Measurements from ENCODE around the gene RARRES1.
A peak's percentile ranks its signal among the peaks of the same experiment; 100 is the strongest.

The RARRES1 gene

DNA sequence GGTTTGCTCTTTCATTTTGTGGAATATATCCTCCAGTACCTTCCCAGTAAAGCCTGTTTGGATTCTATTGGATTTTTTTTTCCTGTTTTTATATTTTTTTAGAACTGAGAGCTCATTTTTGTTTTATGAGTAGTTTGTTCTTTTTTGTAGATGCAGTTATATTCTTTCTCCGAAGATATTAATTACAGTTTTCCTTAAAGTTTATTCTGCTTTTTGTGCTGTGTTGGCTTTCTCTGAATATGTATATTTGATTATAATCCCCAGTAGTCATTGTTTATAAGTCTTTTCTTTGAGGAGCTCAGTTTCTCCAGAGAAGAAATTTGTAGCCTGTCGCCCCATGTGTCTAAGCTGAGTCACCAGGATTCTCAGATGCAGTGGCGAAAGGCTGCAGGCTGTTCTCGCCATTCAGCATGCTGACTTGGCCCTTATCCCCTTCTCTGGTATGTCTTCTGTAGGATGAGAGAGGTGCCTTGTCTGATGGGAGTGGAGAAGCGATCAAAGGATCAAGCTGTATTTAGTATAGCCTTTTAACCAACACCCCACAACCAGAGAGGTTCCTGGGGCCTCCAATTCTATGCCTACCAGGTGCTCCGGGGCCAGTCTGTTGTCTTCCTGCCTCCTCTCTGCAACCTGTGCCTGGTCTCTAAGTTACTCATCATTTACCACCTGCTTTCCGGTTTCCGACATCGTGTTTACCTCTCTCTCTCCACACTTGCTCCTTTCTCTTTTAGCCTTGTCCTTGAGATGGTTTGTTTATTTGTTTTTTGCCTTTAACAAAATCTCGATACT, 37.9 kb upstream of the RARRES1 start:
- Mint-ChIP-seq H3K4me1 (no peaks in the 10 kb centered on the region), H3K27me3 (no peaks in the 10 kb centered on the region), H3K4me3 (no peak overlapping the region), H3K9me3 (no peaks in the 10 kb centered on the region), H3K27ac (no peak overlapping the region)
- no peak for DNase-seq
- no peak for ATAC-seq

DNA sequence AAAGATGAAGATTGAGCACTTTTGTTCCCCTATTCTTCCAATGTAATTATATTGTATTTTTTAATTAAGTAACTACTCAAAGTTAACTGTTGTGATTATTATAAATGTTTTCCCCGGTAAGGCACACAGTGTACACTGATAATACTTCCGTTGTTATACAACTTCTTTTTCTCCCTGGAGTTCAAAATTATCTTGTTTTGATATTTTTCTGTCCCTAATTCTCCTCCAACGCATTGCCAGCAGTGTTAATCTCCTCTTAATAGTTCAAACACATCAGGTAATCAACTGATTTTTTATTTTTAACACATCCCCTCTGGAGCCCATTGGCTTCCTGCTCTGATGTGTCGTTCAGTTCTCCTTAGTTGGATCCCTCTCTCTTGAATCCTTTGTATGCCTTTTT, 37.3 kb upstream of the RARRES1 start:
- Mint-ChIP-seq H3K27me3 (no peaks in the 10 kb centered on the region), H3K27ac (no peak overlapping the region), H3K9me3 (no peaks in the 10 kb centered on the region), H3K4me3 (no peak overlapping the region), H3K4me1 (no peaks in the 10 kb centered on the region)
- DNase-seq (no peak), ATAC-seq (no peak)

DNA sequence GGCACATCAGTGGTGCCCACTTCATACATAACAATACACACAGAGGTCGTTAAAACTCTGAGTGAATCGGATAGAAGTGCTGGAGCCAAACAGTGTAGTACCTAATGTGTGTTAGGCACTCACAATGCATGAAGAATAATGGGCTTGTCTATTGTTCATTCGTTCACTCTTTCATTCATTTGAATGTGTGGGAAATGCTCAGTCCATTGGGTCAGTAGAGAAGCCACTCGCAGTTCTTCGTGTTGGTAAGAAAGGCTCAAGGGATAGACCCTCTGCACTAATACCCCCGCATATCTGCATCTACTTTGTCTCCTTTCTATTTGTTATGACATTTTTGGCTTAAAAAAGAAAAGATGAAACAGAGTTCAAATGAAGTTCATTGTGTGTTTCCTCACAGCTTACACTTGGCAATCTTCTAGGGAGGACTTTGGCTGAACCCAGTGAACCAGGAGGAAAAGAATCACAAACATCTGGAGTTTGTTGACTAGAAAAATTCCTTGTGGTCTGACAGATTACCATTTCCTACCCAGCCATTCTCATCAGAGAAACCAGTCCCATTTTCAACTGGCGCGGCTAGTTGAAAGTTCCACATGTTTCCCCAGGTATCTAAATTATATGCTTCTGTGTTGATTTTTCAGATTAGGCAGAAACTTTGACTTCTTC, 36.8 kb upstream of the RARRES1 start:
- ATAC-seq = no peak
- no peak for DNase-seq
- Mint-ChIP-seq H3K4me3 (no peak overlapping the region), H3K27me3 (no peaks in the 10 kb centered on the region), H3K27ac (no peak overlapping the region), H3K4me1 (no peaks in the 10 kb centered on the region), H3K9me3 (no peaks in the 10 kb centered on the region)

DNA sequence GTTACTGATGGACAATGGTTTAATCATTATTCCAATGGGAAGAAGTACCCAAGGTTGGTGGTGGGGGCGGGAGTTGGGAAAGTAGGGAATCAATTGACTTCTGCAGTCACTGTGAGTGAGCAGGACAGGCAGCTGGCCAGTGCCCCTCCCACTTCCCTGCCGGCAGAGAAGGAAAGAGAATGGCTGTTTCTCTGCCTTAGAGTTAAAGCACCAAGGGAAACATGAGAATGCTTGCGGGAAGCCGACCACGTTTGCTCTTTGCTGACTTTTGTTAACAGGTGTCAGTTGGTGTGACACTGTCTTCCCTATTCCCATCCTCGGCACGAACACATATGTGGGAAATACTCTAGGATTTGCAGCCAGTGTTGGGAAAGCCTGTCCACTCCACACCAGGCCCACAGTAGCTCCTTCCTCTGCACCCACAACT, 36.1 kb upstream of the RARRES1 start:
- Mint-ChIP-seq H3K9me3 (no peaks in the 10 kb centered on the region), H3K27ac (no peak overlapping the region), H3K27me3 (no peaks in the 10 kb centered on the region), H3K4me1 (no peaks in the 10 kb centered on the region), H3K4me3 (no peak overlapping the region)
- DNase-seq = no peak
- ATAC-seq = no peak

DNA sequence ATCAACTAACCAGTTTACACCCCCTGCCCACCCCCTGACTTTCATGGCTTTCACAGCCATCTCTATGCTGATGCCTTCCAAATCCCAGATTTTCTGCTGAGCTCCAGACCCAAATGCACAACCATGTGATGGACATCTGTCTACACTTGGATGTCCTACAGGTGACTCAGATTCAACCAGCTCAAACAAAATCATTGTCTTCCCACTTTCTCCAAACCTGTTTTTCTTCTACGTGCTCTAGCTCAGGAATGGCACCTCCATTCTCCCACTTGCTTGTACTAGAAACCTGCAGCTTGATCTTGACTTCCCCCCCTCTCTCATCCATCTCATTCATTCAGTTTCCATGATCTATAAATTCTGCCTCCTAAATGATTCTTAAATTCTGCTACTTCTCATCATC, 34.1 kb upstream of the RARRES1 start:
- Mint-ChIP-seq H3K4me1 (no peaks in the 10 kb centered on the region), H3K27me3 (no peaks in the 10 kb centered on the region), H3K27ac (no peak overlapping the region), H3K4me3 (no peak overlapping the region), H3K9me3 (no peaks in the 10 kb centered on the region)
- DNase-seq (no peak), ATAC-seq (no peak)

DNA sequence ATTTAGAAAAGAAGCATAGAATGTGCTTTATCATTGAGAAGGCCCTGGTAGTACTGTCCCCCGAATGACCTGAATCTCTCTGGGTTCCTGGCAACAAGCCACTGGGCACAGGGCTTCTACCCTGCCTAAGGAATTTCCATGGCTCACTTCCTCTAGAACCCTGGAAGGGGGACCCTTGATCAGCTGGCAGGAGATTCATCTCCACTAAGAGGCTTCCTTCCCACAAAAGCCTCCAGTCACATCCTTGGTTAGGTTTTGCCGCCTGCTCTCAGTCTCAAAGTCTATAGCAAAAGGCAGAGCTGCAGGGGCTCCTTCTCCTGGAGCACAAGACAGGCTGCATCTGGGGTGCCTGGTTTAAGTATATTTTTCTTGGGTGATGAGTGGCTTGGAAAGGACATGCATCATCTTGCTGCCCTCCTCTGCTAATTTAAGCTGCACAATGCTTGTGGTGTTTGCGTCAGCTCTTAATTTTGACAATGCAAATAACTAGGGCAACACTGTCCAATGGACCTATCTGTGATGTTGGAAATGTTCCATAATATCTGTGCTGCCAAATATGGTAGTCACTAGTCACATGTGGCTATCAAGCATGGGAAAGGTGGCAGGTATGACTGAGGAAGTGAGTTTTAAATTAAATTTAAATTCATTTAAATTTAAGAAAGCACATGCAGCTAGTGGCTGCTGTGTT, 33.4 kb upstream of the RARRES1 start:
- no peak for ATAC-seq
- Mint-ChIP-seq H3K27me3 (no peaks in the 10 kb centered on the region), H3K4me1 (no peaks in the 10 kb centered on the region), H3K27ac (no peak overlapping the region), H3K9me3 (no peaks in the 10 kb centered on the region), H3K4me3 (no peak overlapping the region)
- DNase-seq = no peak

DNA sequence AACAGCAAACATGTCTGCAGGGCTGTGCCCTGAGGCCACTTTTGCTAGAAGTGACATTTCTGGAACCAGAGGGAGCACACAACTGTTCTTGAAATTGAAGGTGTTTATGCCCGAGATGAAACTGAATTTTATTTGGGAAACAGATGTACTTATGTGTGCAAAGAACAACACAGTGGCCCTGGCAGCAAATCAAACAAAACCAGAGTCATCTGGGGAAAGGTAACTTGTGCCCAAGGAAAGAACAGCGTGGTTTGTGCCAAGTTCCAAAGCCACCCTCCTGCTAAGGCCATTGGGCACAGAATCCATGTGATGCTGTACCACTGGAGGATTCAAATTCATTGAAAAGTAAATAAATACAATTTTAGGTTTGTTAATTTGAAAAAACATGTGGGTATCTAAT, 31.2 kb upstream of the RARRES1 start:
- Mint-ChIP-seq H3K27me3 (no peaks in the 10 kb centered on the region), H3K4me1 (no peaks in the 10 kb centered on the region), H3K4me3 (no peak overlapping the region), H3K9me3 (no peaks in the 10 kb centered on the region), H3K27ac (no peak overlapping the region)
- DNase-seq (no peak), ATAC-seq (no peak)

DNA sequence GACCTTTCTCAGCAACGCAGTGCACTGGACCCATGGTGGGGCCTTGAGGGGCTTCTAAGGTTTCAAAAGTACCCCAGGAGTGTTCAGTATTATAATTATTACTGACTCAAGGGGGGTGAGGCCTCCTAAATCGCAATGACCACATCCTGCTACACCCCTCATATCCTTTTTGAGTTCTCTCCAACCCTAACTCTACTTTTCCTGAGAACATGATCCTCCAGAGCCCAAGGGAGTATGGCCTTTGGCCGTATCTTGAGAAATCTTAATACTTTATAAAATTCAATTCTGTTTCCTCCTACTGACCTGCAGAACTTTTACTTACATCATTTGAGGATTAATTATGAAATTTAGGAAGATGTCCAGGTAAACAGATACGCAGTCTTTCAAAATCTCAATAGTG, 30.4 kb upstream of the RARRES1 start:
- Mint-ChIP-seq H3K27ac (no peak overlapping the region), H3K4me3 (no peak overlapping the region), H3K9me3 (no peaks in the 10 kb centered on the region), H3K27me3 (no peaks in the 10 kb centered on the region), H3K4me1 (no peaks in the 10 kb centered on the region)
- DNase-seq = no peak
- ATAC-seq = no peak

DNA sequence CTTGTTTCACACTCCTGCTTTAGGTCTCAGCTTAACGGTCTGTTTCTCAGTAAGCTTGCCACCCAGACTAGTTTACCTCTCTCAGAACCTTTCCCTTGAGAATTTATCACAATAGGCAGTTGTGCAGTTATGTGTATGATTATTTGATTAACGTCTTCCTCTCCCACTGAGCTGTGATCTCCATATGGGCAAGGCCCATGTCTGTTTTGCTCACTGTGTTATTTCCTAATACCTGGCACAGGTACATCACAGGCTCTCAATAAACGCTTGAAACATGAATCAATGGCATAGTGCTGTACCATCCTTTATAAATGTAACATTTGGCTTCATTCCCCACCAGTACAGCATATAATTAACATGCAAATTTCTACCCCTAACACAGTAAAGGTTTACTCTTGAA, 29.1 kb upstream of the RARRES1 start:
- H3K4me3 Mint-ChIP-seq = no peak overlapping the region
- H3K27me3 Mint-ChIP-seq = no peaks in the 10 kb centered on the region
- DNase-seq (no peak), ATAC-seq (no peak)
- no peaks in the 10 kb centered on the region for H3K4me1 Mint-ChIP-seq
- H3K9me3 Mint-ChIP-seq = no peaks in the 10 kb centered on the region
- no peak overlapping the region for H3K27ac Mint-ChIP-seq

DNA sequence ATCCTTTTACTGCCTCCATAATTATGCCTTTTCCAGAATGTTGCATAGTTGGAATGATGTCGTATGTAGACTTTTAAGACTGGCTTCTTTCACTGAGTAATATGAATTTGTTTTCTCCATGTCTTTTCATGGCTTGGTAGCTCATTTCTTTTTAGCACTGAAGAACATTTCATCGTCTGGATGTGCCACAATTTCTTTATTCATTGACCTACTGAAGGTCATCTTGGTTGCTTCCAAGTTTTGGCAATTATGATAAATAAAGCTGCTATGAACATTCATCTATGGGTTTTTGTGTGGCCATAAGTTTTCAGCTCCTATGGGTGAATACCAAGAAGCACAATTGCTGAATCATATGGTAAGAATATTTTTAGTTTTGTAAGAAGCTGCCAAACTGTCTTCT, 23.2 kb upstream of the RARRES1 start:
- Mint-ChIP-seq H3K9me3 (no peaks in the 10 kb centered on the region), H3K27ac (peak overlapping the region in 1 of 2 donors; percentile 63), H3K4me3 (no peak overlapping the region), H3K4me1 (no peaks in the 10 kb centered on the region), H3K27me3 (no peaks in the 10 kb centered on the region)
- DNase-seq = no peak
- ATAC-seq = no peak

DNA sequence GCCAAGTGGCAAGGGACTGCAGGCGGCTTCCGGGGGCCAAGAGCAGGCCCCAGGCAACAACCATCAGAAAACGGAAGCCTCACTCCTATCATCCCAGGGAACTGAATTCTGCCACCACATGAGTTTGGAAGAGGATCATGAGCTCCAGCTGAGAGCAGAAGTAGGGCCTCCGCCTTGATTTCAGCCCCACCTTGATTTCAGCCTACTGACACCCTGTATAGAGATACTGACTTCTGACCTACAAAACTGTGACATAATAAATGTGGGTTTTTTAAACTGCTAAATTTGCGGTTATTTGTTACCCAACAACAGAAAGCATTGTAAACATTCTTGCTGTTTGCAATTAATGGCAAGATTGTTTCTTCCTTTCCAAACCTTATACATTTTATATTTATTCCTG, 21.6 kb upstream of the RARRES1 start:
- H3K27ac Mint-ChIP-seq = no peak overlapping the region
- no peaks in the 10 kb centered on the region for H3K4me1 Mint-ChIP-seq
- DNase-seq (no peak), ATAC-seq (no peak)
- no peaks in the 10 kb centered on the region for H3K9me3 Mint-ChIP-seq
- H3K4me3 Mint-ChIP-seq = no peak overlapping the region
- no peaks in the 10 kb centered on the region for H3K27me3 Mint-ChIP-seq

DNA sequence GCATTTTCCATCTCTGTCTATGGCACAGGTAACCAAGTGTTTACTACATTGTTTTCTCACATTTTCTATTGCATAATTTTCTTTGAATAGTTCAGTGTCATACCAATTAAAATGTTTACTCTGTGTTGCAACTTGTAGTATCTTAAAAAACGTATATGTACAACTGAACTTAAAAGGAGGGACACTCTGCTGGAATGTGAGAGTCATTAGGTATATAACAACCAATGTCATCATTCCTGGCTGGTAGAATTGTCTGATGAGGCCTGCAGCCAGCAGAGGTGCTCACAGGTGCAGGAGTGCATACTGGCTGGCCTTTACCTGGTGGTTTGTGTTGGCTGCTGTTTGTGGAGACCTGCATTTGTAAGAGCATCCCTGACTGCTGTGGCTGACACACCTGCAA, 19.1 kb upstream of the RARRES1 start:
- Mint-ChIP-seq H3K4me1 (no peaks in the 10 kb centered on the region), H3K27ac (no peak overlapping the region), H3K27me3 (no peaks in the 10 kb centered on the region), H3K4me3 (no peak overlapping the region), H3K9me3 (no peaks in the 10 kb centered on the region)
- DNase-seq (no peak), ATAC-seq (no peak)

DNA sequence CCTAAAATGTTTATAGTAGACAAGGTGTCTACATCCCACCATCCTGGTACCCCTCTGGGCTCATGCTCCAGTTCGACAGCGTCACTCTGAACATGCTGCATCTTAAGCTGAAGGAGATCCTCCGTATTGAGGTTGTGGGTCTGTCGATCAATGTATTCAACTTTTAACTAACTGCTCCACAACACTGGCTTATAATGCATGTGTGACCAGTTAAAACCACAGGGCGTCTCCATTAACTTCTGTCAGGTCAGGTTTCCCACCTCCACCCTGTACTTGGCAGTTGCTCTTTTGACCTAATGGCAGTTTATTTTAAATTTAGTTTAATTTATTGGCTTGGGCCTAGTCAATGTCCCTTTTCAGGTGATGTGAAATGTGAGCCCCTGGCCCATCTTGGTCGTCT, 17.8 kb upstream of the RARRES1 start:
- no peak for DNase-seq
- no peaks in the 10 kb centered on the region for H3K9me3 Mint-ChIP-seq
- no peak overlapping the region for H3K4me3 Mint-ChIP-seq
- no peaks in the 10 kb centered on the region for H3K27me3 Mint-ChIP-seq
- no peak overlapping the region for H3K27ac Mint-ChIP-seq
- no peak for ATAC-seq
- H3K4me1 Mint-ChIP-seq = no peaks in the 10 kb centered on the region

DNA sequence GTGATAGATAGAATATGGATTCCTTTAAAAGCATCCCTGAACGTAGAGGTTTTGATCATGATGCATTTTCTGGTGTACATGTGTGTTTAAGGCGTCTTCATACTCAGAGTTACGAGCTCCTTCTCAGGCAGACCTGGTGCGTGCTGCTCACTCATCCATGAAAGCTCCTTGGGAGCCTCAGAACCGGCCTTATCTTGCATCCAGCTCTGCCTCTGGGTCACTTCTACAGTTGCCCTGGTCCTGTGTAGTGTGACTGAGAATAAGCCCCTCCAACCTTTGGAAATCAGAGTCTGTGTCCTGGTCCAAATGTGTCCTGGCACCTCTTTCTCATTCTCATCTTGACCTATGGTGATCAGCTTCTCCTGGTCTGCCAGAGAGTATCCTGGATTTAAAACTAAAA, 17.3 kb upstream of the RARRES1 start:
- no peak for DNase-seq
- H3K4me1 Mint-ChIP-seq = no peaks in the 10 kb centered on the region
- no peak for ATAC-seq
- H3K27me3 Mint-ChIP-seq = no peaks in the 10 kb centered on the region
- no peaks in the 10 kb centered on the region for H3K9me3 Mint-ChIP-seq
- H3K4me3 Mint-ChIP-seq = no peak overlapping the region
- no peak overlapping the region for H3K27ac Mint-ChIP-seq

DNA sequence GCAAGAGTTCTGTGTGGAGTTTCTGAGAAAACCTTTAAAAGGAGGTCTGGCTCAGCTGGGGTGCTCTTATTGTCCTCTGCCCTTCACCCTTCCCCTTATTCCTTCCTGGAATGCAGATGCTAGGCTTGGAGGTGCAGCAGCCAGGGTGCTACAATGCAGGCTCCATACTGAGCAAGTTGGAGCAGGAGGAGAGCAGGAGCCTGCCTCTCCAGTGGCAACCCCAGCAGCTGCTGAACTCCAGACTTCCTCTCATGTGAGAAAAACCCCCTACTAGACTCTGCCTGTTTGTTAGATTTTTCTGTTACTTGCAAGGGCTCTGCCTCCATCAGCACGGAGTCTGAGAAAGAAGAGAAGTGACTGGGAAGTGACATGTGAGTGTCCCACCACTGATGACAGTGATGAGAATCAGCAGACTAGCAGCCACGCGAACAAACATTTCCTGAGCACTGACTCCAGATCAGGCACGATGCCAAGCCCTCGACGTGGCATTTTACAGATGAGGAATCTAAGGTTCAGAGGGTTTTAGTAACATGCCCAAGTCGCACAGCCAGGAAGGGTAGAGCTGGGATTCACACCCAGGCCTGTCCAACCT, 16.1 kb upstream of the RARRES1 start:
- peak overlapping the region in 1 of 2 donors; percentile 88 for H3K27ac Mint-ChIP-seq

DNA sequence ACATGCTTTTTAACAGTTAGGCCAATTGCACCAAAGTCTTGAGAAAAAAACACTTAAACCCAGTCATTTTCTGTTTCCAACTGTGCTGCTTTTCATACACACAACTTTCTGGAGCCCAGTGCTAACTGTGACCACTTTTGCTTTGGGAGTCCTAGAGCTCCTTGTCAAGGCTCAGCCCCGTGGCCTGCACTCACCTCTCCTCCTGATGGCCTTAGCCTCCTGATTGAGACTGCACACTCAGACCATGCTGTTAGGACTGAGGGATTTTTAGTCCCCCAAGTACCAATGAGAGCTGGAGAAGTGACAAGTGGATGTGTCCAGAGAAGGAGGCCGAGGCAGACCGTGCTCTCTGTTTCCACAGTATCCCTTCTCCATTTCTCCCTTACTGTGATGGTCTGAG, 15.2 kb upstream of the RARRES1 start:
- ATAC-seq (no peak), DNase-seq (no peak)
- H3K4me3 Mint-ChIP-seq = no peak overlapping the region
- H3K27ac Mint-ChIP-seq = peak overlapping the region in 1 of 2 donors; percentile 42
- no peaks in the 10 kb centered on the region for H3K9me3 Mint-ChIP-seq
- H3K27me3 Mint-ChIP-seq = no peaks in the 10 kb centered on the region
- peaks cover 2% of the 10 kb centered on the region for H3K4me1 Mint-ChIP-seq

More for the DNA sequence above, 16.1 kb upstream of the RARRES1 start:
- Mint-ChIP-seq H3K9me3 (no peaks in the 10 kb centered on the region), H3K27me3 (no peaks in the 10 kb centered on the region), H3K4me3 (no peak overlapping the region), H3K4me1 (no peaks in the 10 kb centered on the region)
- DNase-seq (no peak), ATAC-seq (no peak)
